Stimulated activated naive CD8-positive, alpha-beta T cell treated with anti-CD3 and anti-CD28 coated beads, Interleukin-15, Interleukin-2, amounts not matched to agents 100 ng/mL and 50 ng/mL, for 24 hours (primary cell): ENCODE measurements around the gene CCDC159.
A peak's percentile ranks its signal among the peaks of the same experiment; 100 is the strongest.
"Not testable (repeated sequence)": the region's sequence is repeated elsewhere in the genome, so short reads cannot be mapped to it uniquely, and the experiment has no call there.

Source experiments
- H3K27ac Mint-ChIP-seq: one replicate; pipeline ENCODE4 v1.8.0; 2021; ENCODE audit warnings: mild to moderate bottlenecking, mixed read lengths
- H3K27me3 Mint-ChIP-seq: one replicate; pipeline ENCODE4 v1.8.0; 2021; ENCODE audit warnings: mixed read lengths
- H3K36me3 Mint-ChIP-seq: one replicate; pipeline ENCODE4 v1.8.0; 2021; ENCODE audit warnings: low read depth, mixed read lengths
- H3K4me1 Mint-ChIP-seq: one replicate; pipeline ENCODE4 v1.8.0; 2021; ENCODE audit warnings: low read depth, mixed read lengths
- H3K4me3 Mint-ChIP-seq: one replicate; pipeline ENCODE4 v1.8.0; 2021; ENCODE audit warnings: mild to moderate bottlenecking, mixed read lengths
- H3K9me3 Mint-ChIP-seq: one replicate; pipeline ENCODE4 v1.8.0; 2021; ENCODE audit warnings: mixed read lengths

CCDC159 gene, protein sequence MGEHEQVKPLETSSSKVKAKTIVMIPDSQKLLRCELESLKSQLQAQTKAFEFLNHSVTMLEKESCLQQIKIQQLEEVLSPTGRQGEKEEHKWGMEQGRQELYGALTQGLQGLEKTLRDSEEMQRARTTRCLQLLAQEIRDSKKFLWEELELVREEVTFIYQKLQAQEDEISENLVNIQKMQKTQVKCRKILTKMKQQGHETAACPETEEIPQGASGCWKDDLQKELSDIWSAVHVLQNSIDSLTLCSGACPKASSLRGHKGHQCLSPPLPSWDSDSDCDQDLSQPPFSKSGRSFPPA

DNA sequence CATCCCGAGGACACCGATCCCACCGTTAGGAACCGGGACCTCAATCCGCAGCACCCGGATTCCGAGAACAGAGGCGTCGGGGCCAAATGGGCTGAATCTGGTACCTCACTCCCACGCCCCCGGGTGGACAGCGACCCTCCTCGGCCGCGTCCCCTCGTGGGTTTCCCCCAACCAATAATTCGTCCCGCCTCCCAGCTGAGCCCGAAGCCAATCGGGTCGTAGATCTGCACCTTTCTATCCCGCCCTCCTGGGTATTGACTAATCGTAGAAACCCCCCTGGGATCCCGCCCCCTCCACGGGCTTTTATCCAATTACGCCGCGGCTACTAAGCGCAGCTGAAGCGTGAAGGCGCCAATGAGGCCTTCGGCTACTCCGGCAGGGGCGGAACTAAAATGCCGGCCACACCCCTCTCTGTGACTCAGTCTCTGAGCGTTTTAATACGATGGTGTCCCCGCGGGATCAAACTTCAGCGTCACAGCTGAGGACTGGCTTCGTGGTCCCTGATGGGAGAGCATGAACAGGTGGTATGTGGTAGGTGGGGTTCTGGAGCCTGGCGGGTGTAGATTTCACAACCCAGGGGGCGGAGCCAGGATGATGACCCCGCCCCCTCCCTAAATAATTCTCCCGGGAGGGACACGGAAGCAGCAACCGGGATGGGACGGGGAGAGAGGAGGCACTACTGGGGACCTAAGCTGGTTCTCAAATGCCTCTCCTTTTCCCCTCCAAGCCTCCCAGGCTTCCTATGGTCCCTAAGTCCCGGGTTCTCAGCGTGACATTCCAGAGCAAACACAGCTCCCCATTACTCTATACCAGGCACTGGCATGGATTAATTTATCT lies at the start of gene CCDC159, which contains the start of gene TMEM205:
CCDC159 (plus strand) TSS at position 416 of the 837 bp plus-strand sequence; CDS start at position 504, 88 bp downstream.
TMEM205 (minus strand) TSS at position 165 of the 837 bp plus-strand sequence. CDS start 649 bp downstream, outside the sequence.
- Mint-ChIP-seq H3K36me3 (no peaks in the 10 kb centered on the region), H3K4me3 (peak within 1 kb of the TSS; percentile 96), H3K27me3 (no peaks in the 10 kb centered on the region), H3K4me1 (peaks cover 32% of the 10 kb centered on the region), H3K9me3 (peaks cover 7% of the 10 kb centered on the region), H3K27ac (peak within 1 kb of the TSS; percentile 90)

DNA sequence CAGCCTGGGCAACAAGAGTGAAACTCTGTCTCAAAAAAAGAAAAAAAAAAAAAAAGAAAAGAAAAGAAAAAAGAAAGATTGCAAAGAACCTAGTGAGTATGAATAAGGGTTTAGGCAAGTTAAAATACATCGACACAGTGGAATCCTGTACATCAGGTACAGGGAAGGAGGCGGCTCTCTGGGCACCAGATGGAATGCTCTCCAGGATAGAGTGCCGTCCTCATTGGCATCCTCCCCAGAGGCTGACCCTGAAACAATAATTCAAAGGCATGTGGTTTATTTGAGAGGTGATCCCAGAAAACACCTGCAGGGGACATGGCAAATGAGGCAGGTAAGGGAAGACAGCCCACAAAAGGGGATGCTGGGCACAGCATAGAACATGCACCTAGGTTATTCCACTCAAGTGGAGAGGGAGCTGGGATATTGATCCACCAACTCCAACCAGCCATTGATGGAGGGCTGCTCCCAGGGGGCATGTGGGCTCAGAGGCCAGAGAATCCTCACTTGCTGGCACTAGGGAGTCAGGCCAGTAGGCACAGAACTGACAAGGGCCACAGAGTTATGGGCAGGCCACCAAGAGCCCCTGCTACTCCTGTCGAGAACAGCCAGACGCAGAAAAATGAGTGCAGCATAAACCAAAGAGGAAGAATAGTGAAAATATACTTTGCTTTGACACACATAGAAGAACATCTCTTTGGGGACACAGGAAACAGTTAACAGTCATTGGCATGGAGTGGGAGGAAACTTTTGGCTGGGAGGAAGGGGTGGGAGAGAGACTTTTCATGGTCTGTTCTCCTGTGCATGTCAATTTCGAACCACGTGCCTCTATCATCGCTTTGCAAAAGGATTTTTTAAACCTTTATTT lies 46.1 kb upstream of the CCDC159 start:
- Mint-ChIP-seq H3K9me3 (no peaks in the 10 kb centered on the region), H3K4me3 (no peak overlapping the region), H3K36me3 (no peaks in the 10 kb centered on the region), H3K27ac (peak overlapping the region; percentile 36), H3K4me1 (no peaks in the 10 kb centered on the region), H3K27me3 (no peaks in the 10 kb centered on the region)

DNA sequence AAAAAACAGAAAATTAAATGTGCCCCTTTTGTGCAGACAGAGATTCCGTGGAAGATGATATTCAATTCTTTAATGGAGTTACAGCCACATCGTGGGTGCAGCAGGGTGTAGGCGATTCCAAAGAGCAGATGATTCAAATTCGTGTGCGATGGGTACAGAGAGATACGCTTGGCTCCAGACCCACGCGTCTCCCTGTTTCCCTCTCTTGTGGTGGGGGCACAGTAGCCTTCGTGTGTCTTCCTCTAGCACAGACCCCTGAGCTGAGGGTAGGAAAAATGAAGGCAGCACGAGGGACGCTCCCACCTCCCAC lies 45.6 kb upstream of the CCDC159 start:
- H3K9me3 Mint-ChIP-seq: no peaks in the 10 kb centered on the region
- H3K27me3 Mint-ChIP-seq: peaks cover 1% of the 10 kb centered on the region
- no peaks in the 10 kb centered on the region for H3K4me1 Mint-ChIP-seq
- no peak overlapping the region for H3K4me3 Mint-ChIP-seq
- no peak overlapping the region for H3K27ac Mint-ChIP-seq
- H3K36me3 Mint-ChIP-seq: no peaks in the 10 kb centered on the region

DNA sequence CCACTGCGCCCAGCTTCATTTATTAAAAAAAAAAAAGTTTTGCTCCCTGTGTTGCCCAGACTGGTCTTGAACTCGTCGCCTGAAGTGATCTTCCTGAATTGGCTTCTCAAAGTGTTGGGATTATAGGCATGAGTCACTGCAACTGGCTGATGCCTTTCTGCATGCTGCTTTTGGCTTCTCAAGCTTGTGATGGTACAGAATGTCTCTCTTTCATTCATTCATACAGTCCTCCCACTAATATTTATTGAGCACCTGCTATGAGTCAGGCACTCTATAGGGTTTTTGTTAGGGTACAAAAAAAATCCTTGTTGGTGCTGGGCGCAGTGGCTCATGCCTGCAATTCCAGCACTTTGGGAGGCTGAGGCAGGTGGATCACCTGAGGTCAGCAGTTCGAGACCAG lies 41.4 kb upstream of the CCDC159 start:
- H3K27me3 Mint-ChIP-seq: peaks cover 11% of the 10 kb centered on the region
- H3K36me3 Mint-ChIP-seq: no peaks in the 10 kb centered on the region
- no peaks in the 10 kb centered on the region for H3K4me1 Mint-ChIP-seq
- H3K27ac Mint-ChIP-seq: no peak overlapping the region
- no peak overlapping the region for H3K4me3 Mint-ChIP-seq
- H3K9me3 Mint-ChIP-seq: no peaks in the 10 kb centered on the region

DNA sequence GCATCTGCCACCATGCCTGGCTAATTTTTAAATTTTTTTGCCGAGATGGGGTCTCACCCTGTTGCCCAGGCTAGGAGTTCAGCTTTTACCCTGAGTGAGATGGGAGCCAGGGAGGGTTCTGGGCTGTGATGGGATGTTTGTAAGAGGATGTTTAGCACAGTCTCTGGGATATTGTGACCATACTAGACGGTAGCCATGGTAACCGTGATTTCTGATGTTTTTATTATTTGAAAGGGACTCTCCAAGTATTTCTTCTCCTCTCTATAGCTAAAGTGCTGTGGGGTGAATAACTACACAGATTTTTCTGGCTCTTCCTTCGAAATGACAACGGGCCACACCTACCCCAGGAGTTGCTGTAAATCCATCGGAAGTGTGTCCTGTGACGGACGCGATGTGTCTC lies 40.0 kb upstream of the CCDC159 start:
- Mint-ChIP-seq H3K4me3 (no peak overlapping the region), H3K27ac (no peak overlapping the region), H3K9me3 (no peaks in the 10 kb centered on the region), H3K27me3 (peaks cover 12% of the 10 kb centered on the region), H3K36me3 (no peaks in the 10 kb centered on the region), H3K4me1 (no peaks in the 10 kb centered on the region)

DNA sequence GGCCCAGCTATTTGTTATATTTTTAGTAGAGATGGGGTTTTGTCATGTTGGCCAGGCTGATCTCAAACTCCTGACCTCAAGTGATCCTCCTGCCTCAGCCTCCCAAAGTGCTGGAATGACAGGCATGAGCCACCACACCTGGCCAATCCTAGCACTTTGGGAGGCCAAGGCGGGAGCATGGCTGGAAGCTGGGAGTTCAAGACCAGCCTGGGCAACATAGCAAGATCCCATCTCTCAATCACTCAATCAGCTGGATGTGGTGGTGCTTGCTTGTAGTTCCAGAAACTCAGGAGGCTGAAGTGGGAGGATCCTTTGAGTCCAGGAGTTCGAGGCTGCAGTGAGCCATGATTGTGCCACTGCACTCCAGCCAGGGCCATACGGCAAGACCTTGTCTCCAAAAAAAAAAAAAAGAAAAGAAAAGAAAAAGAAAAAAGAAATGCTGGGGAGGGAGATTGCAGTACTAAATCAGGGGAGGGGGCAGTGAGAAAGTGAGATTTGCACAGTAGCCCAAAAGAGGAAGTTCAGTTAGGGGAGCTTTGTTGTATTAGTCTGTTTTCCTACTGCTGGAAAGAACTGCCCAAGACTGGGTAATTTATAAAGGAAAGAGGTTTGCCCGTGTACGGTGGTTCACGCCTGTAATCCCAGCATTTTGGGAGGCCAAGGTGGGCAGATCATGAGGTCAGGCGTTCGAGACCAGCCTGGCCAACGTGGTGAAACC lies 25.9 kb upstream of the CCDC159 start:
- H3K4me3 Mint-ChIP-seq, H3K27me3 Mint-ChIP-seq, H3K9me3 Mint-ChIP-seq, H3K27ac Mint-ChIP-seq, H3K36me3 Mint-ChIP-seq: not testable (repeated sequence)
- H3K4me1 Mint-ChIP-seq: peaks cover 30% of the 10 kb centered on the region

DNA sequence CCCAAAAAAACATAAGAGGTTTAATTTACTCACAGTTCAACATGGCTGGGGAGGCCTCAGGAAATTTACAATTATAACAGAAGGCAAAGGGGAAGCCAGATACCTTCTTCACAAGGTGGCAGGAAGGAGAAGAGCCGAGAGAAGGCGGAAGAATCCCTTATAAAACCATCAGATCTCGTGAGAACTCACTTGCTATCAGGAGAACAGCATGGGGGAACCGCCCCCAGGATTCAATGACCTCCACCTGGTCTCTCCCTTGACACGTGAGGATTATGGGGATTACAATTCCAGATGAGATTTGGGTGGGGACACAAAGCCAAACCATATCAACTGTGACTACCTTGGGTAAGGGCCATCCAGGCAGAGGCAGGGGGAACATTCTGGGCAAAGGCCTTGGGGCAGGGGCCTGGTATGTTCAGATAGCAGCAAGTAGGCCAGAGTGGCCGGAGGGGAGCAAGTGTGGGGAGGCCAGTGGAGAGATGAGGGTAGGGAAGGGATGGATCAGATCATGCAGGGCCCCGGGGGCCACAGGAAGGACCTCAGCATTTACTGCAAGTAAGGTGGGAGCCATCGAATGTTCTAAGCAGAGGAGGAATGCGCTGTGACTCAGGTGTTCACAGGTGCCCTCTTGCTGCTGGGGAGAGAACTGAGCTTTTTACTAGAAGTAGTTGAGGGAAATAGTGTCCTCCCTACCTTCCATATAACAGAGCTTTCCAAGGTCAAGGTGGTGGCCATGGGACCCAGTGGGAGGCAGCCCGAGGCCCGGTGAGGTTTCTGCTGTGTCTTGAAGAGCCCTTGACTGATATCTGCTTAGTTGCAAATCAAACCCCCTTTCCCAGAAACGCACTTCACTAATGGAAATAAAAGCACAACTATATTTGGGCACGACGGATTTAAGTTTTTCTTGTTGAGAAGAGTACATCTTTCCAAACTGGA lies 24.9 kb upstream of the CCDC159 start:
- H3K27ac Mint-ChIP-seq: no peak overlapping the region
- no peaks in the 10 kb centered on the region for H3K36me3 Mint-ChIP-seq

DNA sequence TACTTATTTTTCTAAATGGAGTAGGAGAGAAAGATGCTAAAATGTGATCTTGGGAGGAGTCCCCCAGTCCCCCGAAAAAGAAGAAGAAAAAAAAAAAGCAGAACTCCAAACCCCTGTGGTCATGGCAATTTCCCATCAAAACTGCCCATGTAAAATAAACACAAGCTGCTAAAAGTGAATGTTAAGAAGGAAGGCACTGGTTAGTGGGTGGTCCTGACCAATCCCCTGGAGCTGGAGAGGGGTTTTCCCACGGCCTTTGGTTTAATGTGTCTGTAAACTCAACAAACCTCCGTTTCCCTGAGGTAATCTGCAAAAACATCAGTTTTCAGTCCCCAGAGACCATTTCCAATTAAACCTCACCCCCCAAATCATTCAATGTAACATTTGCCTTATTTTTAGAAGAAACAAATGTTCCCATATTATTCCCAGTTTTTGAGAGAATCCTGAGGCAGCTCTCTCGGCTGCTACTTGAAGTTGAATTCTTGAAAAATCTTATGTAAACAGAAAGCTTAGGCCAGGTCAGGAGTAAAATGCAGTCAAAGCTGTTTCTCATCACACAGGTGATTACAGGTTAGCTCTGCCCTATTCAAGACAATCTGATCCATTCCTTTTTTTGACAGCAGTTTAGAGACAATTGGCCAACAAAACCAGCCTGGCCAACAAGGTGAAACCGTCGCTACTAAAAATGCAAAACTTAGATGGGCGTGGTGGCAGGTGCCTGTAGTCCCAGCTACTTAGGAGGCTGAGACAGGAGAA lies 23.9 kb upstream of the CCDC159 start:
- H3K36me3 Mint-ChIP-seq: no peaks in the 10 kb centered on the region
- H3K4me3 Mint-ChIP-seq: no peak overlapping the region
- H3K27me3 Mint-ChIP-seq: peaks cover 4% of the 10 kb centered on the region
- H3K27ac Mint-ChIP-seq: no peak overlapping the region
- H3K4me1 Mint-ChIP-seq: peaks cover 30% of the 10 kb centered on the region
- H3K9me3 Mint-ChIP-seq: no peaks in the 10 kb centered on the region

More for the DNA sequence above, 24.9 kb upstream of the CCDC159 start:
- H3K27me3 Mint-ChIP-seq: peaks cover 9% of the 10 kb centered on the region
- H3K4me1 Mint-ChIP-seq: peaks cover 30% of the 10 kb centered on the region
- no peak overlapping the region for H3K4me3 Mint-ChIP-seq
- H3K9me3 Mint-ChIP-seq: no peaks in the 10 kb centered on the region

DNA sequence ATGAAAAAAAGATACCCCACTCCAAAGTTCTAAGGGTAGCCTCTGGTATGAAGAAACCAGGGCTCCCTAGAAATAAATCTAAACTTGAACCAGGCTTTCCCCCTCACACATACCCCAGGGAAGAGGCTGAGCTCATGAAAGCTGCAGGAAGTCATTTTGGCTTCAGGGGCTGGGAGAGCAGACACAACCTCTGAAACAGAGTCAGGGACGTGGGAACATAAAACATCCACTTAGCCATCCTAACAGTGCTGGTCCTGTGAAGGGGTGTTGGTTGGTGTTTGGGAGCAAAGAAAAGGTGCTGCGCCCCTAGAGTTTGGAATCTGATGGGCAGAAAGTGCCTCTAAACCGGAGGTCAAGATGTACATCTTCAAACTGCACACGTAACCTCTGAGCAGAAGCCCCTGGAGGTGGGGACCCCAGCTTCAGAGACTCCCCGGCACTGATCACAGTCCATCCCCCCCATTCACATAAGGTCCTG lies 22.7 kb upstream of the CCDC159 start:
- H3K4me1 Mint-ChIP-seq: peaks cover 27% of the 10 kb centered on the region
- peaks cover 4% of the 10 kb centered on the region for H3K27me3 Mint-ChIP-seq
- no peaks in the 10 kb centered on the region for H3K36me3 Mint-ChIP-seq
- H3K4me3 Mint-ChIP-seq: peak overlapping the region; percentile 28
- no peaks in the 10 kb centered on the region for H3K9me3 Mint-ChIP-seq
- peak overlapping the region; percentile 81 for H3K27ac Mint-ChIP-seq

DNA sequence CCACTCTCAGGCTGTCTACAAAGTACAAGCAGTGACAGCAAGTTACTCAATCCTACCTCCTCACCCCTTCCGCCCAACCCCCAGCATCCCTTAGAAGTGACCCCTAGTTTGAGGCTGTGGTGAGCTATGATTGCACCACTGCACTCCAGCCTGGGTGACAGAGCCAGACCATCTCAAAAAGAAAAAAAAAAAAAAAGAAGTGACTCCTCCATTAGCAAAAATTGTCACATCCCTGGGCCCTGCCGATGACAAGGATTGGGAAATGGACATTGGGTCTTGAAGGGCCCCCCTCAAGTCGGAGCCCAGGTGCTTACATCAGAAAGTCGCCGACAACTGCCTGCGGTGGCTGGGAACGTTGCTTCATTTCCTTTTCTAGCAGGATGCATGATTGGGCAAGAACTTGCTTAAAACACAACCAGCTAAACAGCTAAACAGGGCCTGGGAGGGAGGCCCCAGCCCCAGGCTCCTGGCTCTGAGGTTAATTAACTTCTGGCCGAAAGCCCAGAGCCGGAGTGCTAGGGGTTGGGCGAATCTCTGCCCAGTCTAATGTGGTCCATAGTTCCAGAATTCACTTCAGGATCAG lies 22.1 kb upstream of the CCDC159 start:
- Mint-ChIP-seq H3K4me3 (peak overlapping the region; percentile 28), H3K27me3 (peaks cover 4% of the 10 kb centered on the region), H3K27ac (peak overlapping the region; percentile 81), H3K9me3 (no peaks in the 10 kb centered on the region), H3K4me1 (peaks cover 27% of the 10 kb centered on the region), H3K36me3 (no peaks in the 10 kb centered on the region)

DNA sequence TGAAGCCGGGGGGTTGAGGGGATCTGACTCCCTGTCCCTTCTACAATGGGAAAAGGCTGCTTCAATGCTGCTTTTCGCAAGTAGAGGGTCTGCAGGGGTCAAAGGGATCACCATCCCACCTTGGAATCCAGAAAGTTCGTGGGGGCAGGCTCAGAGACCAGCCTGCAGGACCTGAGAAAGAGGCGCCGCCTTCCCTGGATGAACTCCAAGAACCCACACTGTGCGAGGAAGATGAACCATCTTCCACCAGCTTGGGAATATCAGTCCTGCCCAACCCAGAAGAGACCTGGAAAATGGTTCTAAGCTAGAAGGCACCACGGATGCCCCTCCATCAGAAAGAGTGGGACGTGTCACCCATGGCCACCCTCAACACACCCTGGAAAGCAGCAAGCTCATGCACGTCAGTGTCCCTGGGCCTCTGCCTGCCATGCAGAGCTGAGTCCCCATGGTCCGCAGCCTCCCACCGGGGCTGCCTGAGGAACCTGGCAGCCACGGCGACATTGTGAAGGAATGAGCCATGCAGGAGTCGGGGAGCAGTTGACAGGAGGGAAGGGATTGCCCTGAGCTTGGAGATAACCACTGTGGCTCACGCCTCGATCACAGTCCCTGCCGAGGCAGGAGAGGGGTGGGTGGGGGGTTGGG lies 21.4 kb upstream of the CCDC159 start:
- Mint-ChIP-seq H3K4me3 (no peak overlapping the region), H3K27me3 (peaks cover 4% of the 10 kb centered on the region), H3K9me3 (no peaks in the 10 kb centered on the region), H3K27ac (peak overlapping the region; percentile 81), H3K4me1 (peaks cover 27% of the 10 kb centered on the region), H3K36me3 (no peaks in the 10 kb centered on the region)

DNA sequence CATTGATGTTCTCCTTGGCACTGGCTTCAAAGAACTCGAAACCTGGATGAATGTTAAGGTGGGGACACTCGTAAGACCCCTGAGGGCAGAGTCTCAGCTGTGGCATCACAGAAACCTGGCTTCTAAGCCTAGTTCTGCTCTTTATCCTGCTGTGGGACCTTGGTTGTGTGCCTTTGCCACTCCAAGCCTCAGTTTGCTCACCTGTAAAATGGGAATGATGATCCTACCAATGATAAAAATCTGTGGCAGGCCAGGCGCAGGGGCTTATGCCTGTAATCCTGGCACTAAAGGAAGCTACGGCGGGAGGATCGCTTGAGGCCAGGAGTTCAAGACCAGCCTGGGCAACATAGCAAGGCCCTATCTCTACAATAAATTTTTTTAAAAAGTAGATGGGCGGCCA lies 20.8 kb upstream of the CCDC159 start:
- no peak overlapping the region for H3K27ac Mint-ChIP-seq

More for the DNA sequence above, 20.8 kb upstream of the CCDC159 start:
- no peaks in the 10 kb centered on the region for H3K9me3 Mint-ChIP-seq
- H3K27me3 Mint-ChIP-seq: peaks cover 3% of the 10 kb centered on the region
- no peaks in the 10 kb centered on the region for H3K36me3 Mint-ChIP-seq
- no peak overlapping the region for H3K4me3 Mint-ChIP-seq
- peaks cover 27% of the 10 kb centered on the region for H3K4me1 Mint-ChIP-seq
